NK-92 treated with Interleukin-12 subunit alpha and Interleukin-12 subunit beta, amount 100 ng/mL, for 24 hours (cell line): ENCODE data around the gene AMOTL2.

ENCODE experiments used
- DNase-seq: peaks from one replicate; lab custom pipeline; 2025; lab: John Stamatoyannopoulos, UW

AMOTL2 gene

DNA sequence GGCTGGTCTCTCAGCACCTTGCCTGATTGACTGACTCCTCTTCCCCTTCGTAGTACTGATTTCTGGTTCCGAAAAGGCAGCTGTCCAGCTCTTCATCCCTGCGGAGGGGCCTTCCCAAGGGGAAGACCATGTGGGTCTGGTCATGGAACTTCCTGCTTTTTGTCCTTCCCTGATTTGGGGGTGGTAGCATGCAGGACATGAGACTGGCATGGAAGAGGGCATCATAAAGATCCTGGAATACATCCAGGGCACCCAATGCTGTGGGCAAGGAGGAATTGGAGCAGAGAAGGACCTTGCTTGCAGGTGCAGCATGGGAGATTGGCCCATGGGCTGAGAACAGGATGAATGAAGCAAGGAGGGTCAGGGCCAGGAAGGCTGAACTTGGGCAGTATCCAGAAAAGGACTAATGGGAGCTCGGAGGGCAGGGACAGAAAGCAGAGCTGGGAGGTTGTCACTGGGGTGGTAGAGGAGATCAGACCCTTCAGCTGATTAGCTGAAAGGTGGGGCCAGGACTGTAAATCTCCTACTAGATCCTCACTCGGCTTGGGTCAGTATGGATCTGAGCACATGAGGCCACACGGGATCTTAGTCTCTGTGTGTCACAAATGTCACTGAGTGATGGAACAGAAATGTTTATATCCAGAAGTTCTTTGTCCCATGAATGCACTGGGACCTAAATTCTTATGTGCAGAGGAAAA, 59.5 kb downstream of the AMOTL2 start:
- no peak for DNase-seq

DNA sequence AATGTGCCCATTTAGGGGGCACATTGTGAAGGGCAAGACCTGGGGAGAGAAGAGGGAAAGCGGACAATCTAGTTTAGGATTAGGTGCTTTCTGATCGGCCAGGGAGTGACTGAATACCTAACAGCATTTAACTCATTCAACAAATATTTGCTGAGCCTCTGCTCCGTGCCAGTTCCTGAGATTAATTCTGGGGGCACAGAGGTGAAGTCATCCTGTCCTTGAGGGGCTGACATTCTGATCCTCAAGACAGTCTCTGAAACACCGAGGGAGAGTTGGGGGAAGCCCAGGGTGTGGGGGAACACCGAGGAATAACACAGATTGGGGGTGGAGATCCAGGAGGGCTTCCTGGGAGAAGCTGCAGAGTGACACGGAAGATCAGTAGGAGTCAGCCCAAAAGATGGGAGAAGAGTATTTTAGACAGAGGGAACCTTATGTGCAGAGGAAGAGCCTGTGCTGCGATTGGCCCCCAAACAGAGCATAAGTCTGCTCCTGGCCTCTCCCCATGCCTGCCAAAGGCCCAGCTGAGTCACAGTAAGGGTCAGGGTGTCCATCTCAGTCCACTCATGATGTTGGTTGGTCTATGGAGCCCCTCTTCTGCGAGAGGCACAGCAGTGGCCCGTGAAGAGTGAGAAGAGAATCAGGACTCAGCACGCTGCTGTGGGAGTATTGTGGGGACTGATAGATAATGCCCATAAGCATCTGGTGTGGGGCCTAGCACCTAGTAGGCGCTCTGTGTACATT, 60.2 kb downstream of the AMOTL2 start:
- DNase-seq: no peak

DNA sequence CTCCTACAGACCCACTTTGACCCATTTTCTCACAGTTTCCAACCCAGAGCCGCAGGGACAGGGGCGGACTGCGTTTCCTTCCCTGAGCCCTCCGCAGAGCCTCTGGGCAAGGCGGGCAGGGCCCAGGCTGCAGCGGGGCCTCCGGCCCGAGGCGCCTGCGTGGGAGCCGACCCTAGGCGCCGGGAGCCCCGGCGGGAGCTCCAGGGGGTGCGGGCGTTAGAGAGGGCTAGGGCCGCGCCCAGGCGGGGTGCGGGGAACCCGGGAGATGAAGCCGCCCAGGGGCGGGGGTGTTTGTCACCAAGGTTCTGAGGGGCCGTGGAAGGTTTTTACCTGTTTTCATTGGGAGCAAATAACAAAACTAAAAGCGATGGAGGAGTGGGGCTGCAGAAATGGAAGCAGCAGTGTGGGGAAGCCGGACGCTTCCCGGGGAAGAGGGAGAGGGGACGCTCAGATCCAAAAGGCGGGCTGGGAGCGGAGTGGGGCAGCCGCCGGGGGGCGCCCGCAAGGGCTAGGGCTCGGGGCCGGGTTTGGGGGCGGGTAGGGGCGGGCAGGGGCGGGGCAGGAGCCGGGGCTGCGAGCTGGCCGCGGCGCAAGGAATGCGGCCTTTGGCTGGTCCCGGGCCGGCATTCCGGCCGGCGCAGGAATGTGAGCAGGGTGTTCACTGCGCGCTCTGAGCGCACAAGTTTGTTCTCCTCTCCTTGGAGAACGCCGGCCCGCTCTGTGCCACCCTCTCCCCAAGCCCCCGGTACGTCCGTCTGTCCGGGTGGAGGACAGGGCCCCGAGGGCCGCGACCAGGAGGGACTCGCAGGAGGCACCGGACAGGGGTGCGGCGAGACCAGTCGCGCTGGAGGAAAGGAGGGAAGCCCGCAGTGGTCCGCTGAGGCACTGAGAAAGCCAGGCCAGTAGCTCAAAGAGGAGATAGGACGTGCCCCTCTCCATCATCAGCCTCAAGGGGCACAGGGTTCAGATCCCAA, 61.1 kb downstream of the AMOTL2 start:
- no peak for DNase-seq

DNA sequence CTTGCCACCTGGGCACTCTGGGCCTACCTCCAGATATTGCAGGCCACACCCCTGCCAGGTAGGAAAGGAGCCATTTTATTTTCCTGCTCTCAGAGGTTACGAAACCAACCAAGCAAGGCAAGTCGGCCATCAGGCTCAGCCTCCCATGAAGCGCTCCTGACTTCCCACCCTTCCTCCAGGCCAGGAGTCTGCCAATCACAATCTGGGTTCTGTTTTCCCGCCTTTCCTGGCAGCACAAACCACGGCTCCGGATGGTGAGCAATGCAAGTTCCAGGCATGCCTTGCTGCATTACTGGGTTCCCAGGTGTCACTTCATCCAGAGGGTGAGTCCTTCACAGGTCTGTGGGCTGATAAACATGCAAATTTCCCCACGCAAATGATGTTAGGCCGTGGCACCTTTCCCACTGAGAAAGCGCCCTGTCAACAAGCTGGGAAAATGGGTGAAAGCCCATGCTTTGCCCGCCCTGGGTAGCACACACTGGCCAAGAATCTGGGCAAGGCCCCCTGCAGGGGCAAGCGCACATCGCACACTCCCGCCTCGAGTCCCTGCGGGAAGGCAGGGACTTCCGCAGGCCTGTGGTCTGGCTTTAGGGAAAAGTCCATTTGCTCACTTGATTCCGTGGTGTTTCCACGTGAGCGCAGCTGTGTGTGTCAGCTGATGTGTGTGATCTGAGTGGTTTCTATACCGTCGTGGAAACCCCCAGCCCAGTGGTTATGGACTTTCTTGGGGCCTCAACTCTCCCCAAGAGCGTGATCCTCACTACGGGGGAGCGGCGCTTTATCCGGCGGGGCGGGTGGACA, 62.0 kb downstream of the AMOTL2 start:
- DNase-seq: no peak

DNA sequence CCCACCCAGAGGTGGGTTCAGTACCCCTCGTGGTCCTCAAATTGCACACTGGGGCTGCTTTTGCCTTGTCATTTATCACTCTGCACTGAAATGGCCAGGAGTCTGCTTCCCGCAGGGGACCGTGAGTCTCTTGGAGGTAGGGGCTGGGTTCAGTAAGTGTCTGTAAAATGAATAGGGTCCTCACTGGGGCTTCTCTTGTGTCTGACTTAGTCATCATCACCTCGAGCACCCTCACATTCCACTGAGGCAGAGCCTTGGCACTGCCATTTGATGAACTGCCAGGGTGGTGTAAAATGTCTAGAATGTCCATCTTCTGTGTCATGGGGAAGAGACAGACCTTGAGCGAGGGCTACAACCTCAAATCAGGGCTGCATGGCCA, 62.6 kb downstream of the AMOTL2 start:
- DNase-seq: no peak

DNA sequence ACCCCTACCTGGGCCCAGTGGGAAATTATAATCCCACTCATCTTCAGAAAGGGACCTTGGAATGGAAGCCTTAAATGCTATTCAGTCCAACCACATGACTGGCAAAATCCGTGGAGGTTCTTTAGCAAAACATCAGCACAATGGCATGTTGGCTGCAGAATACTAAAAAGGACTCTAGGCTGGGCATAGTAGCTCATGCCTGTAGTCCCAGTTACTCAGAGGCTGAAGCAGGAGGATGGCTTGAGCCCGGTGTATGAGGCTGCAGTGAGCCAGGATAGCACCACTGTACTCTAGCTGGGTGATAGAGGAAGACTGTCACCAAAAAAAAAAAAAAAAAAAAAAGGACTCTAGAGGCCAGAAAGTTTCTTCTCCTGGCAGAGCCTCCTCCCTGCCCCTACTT, 63.0 kb downstream of the AMOTL2 start:
- no peak for DNase-seq

DNA sequence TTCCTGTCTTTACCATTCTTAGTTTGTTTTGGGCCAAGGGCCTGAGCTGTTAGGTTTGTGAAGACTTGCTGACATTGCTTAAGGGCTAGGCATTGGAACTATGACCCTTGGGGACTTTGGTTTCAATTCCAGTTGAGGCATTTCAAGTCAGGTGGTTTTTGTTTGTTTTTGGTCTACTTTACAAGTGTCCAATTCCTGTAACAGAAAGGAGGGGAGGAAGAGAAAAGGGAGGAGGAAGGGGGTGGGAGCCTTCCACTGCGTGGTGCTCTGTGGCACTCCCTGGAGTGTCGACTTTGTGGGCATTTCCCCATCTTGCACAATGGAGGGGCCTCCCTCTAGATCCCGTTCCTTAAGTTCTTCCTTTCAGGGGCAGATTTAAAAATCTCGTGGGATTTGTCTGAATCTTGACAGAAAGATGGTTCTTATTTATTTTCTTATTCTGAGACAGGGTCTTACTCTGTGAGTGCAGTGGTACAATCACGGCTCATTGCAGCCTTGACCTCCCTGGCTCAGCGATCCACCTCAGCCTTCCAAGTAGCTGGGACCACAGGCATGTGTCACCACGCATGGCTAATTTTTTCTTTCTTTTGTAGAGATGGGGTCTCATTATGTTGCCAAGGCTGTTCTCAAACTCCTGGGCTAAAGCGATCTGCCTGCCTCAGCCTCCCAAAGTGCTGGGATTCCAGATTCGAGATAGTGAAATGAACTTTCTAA, 64.1 kb downstream of the AMOTL2 start:
- no peak for DNase-seq

DNA sequence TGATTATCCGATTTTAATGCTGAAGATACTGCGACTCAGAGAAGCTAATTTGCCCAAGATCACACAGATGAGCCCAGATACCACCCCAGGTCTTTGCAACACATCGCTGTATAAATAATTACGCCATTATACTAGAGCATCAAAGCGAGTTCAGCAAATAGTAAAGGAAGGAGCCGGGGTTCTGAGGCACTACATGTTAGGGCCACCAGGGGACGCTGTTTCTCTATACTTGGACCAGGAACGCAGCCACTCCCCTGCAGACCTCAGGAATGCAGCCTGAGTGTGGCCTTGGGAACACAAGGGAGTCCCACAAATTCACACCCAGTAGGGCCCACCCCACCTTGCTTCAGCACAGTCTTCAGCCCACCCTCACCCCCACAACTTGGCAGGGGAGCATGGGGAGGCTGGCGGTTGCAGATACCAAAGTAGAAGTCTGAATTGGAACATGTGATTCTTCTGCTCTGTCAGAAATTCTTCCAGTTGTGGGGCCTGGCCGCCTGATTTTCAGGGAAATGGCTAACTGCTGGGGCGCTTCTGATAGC, 65.8 kb downstream of the AMOTL2 start:
- DNase-seq: peak; percentile 44

DNA sequence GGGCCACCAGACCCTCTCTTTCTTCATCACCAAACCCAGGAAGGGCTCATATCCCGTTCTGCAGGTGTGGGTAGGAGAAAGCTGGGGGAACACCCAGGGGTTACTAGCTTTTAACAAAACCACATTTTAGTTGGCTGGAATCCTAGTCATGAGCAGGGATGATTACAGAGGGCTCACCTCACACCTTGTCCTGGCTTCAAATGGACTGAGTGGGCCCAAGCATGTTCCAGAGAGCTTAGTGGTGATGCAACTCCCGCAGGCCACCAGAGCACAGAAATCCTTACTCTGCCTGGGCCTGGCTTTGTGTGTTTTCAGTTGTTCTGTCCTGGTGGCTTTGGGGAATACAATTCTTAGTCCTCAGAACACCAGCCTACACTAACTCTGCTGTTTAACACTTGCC, 66.8 kb downstream of the AMOTL2 start:
- no peak for DNase-seq

DNA sequence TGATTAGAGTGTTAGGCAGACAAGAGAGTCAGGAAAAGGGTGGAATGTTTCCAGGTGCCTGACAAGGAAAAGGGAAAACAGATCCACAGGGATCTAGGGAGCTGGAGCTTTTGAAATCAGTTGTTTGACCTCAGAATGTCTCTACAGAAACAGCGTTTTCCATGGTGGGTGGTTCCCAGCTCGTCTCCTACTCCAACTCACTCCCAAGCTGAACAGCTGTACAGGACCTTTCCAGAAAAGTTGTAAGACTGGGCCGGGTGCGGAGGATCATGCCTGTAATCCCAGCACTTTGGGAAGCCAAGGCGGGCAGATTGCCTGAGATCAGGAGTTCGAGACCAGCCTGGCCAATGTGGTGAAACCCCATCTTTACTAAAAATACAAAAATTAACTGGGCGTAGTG, 67.9 kb downstream of the AMOTL2 start:
- DNase-seq: no peak
